T-helper 2 cell treated with Interferon-gamma antibody and Interleukin-4, amounts not matched to agents 5 μg/mL and 100 μg/mL, for 36 hours (primary cell): ENCODE results near the gene GC.
"Not testable (repeated sequence)": the region's sequence is repeated elsewhere in the genome, so short reads cannot be mapped to it uniquely, and the experiment has no call there.

Source experiments
- DNase-seq: peaks from one replicate; pipeline ENCODE4 v3.0.0; 2021; ENCODE audit warnings: low spot score
- H3K27ac Mint-ChIP-seq: one replicate; pipeline ENCODE4 v1.8.0; 2021; ENCODE audit warnings: mild to moderate bottlenecking, mixed read lengths
- H3K27me3 Mint-ChIP-seq: one replicate; pipeline ENCODE4 v1.8.0; 2021; ENCODE audit warnings: low read depth, mixed read lengths
- H3K36me3 Mint-ChIP-seq: one replicate; pipeline ENCODE4 v1.8.0; 2021; ENCODE audit warnings: low read depth, mixed read lengths
- H3K4me1 Mint-ChIP-seq: one replicate; pipeline ENCODE4 v1.8.0; 2021; ENCODE audit warnings: low read depth, mixed read lengths
- H3K4me3 Mint-ChIP-seq: one replicate; pipeline ENCODE4 v1.8.0; 2022; ENCODE audit warnings: mild to moderate bottlenecking, moderate library complexity, mixed read lengths
- H3K9me3 Mint-ChIP-seq: one replicate; pipeline ENCODE4 v1.8.0; 2021; ENCODE audit warnings: mixed read lengths

Gene GC, protein sequence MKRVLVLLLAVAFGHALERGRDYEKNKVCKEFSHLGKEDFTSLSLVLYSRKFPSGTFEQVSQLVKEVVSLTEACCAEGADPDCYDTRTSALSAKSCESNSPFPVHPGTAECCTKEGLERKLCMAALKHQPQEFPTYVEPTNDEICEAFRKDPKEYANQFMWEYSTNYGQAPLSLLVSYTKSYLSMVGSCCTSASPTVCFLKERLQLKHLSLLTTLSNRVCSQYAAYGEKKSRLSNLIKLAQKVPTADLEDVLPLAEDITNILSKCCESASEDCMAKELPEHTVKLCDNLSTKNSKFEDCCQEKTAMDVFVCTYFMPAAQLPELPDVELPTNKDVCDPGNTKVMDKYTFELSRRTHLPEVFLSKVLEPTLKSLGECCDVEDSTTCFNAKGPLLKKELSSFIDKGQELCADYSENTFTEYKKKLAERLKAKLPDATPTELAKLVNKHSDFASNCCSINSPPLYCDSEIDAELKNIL

DNA sequence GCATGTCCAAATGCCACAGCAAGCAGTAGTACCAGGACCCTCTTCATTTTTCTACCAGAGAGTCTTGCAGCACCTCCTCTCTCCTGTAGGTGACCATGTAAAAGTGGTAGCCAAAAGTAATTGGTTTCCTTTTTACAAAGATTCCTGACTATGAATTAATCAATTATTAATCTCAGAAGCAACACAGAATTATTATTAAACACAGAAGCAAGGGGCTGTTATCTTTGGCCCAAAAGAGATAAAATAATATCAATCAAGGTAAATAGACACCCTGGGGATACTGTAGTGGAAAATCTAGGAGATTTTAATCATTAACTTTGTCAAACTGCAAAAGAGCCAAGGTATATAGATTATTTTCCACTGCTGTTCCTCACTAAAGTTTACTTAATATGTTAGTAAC, at the start of gene GC:
GC (minus strand) TSS at position 108 of the 400 bp plus-strand sequence; CDS start at position 47, 61 bp downstream.
- H3K9me3 Mint-ChIP-seq = no peaks in the 10 kb centered on the region
- no peaks in the 10 kb centered on the region for H3K36me3 Mint-ChIP-seq
- H3K4me1 Mint-ChIP-seq = no peaks in the 10 kb centered on the region

DNA sequence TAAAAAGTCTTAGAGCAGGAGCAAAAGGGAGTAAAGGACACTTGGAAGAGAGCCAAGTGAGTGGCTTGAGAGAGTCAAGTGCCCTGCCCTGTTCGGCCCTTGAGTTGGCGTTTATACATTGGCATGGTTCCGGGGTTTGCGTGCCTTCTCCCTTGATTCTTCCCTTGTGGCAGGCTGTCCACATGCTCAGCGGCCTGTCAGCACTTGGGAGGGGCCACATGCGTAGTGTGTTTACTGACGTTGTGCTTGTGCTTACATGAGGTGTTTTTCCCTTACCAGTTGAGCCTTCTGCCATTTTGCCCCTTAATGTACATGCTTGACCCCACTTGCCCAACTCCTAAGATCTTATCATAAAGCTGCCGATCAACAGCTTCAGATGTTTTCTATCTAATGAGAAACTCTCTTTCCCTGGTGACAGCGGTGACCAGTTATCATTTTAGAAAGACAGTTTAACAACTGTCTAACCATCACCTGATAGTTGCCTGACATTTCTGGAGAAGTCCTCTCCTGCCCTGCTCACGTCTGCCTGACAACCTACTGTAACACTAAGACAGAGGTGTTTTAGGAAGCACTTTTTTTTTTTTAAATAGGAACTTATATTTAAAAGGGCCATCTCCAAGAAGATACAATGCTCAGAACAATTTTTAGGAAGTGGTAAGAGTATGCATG, 49.5 kb upstream of the GC start:
- Mint-ChIP-seq H3K27ac (no peak overlapping the region), H3K9me3 (no peaks in the 10 kb centered on the region), H3K4me1 (no peaks in the 10 kb centered on the region), H3K4me3 (no peak overlapping the region), H3K27me3 (no peaks in the 10 kb centered on the region), H3K36me3 (no peaks in the 10 kb centered on the region)
- DNase-seq = no peak

More for the DNA sequence above, at the start of gene GC:
- DNase-seq = no peak
- Mint-ChIP-seq H3K27me3 (no peaks in the 10 kb centered on the region), H3K27ac (no peak within 1 kb of the TSS), H3K4me3 (no peak within 1 kb of the TSS)

DNA sequence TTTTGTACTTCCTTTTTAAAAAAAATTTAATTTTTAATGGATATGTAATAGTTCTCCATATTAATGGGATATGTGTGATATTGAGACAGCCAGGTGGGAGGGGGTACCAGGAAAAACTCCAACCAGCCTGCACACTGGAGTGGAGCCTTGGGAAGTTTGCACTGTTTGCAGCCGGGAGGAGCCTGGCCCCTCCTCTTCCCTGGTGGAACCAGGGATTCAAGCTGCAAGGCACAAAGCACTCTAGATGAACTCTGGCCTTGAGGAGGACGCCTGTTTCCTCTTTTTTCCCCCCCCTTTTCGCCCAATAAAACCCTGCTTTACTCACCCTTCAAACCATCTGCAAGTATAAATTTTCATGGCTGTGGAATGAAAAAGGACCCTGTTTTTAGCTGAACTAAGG, 48.2 kb upstream of the GC start:
- no peak for DNase-seq
- Mint-ChIP-seq H3K36me3 (no peaks in the 10 kb centered on the region), H3K9me3 (no peaks in the 10 kb centered on the region), H3K4me3 (no peak overlapping the region), H3K27ac (no peak overlapping the region), H3K4me1 (no peaks in the 10 kb centered on the region), H3K27me3 (no peaks in the 10 kb centered on the region)

DNA sequence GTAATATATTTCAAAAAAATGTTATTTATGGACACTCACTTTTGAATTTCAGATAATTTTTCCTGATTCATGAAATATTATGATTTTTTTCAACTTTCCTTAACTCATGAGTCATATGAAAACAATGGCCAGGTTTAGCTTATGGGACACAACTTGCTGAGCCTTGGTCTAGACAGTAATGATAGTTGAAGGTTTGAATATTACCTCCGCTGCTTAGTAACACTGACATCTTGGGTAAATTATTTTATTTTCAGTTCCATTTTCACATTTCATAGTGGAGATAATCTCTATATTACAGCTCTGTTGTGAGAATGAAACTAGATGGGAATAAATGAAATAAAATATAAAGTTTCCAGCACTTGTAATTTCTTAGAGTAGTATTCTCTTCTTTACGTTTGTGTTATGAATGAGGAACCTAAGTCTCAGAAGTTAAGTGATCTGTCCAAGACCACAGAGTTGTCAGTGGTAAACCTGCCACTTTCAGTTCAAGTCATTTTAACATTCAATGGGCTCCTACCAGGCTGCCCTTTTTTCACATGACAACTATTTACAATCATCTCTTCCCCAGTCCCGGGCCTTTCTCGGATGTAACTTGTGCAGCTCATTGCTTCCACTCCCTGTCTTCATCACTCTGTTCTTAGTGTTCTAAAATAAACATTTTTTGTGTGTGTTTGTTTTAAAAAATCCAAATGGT, 46.8 kb upstream of the GC start:
- Mint-ChIP-seq H3K27ac (no peak overlapping the region), H3K27me3 (no peaks in the 10 kb centered on the region), H3K4me1 (no peaks in the 10 kb centered on the region), H3K4me3 (no peak overlapping the region), H3K9me3 (no peaks in the 10 kb centered on the region), H3K36me3 (no peaks in the 10 kb centered on the region)
- no peak for DNase-seq

DNA sequence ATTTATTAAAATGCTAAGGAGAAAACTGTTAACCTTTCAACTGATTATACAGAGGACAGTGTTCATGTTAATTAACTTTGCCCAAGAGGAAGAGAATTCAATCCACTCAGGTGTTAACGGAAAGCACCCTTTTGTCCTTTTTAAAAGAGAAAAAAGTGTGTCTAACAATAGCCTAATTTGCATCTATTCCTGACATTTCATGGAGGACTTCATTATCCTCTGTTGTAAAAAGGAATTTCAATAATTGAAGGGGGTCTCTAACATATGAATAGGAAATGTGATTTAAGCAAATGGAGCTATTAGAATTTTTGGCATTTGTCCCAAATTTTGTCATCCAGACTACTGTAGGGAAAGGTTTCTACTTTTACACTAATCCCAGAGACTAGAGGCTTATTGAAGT, 44.6 kb upstream of the GC start:
- no peak overlapping the region for H3K27ac Mint-ChIP-seq

DNA sequence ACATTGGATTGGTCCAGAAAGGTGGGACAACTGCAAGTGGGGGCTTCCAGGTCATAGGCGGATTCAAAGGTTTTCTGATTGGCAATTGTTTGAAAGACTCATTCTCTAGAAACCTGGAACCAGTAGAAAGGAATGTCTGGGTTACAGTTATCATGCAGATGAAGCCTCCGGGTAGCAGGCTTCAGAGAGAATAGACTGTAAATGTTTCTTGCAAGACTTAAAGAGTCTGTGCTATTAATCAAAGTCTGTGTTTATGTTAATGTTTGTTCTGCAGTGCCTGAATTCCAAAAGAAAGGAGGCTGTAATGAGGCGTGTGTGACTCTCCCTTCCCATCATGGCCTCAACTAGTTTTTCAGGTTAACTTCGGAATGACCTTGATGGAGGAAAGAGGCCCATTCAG, 43.9 kb upstream of the GC start:
- Mint-ChIP-seq H3K9me3 (no peaks in the 10 kb centered on the region), H3K27ac (no peak overlapping the region), H3K27me3 (no peaks in the 10 kb centered on the region), H3K36me3 (no peaks in the 10 kb centered on the region), H3K4me3 (no peak overlapping the region), H3K4me1 (no peaks in the 10 kb centered on the region)
- no peak for DNase-seq

More for the DNA sequence above, 44.6 kb upstream of the GC start:
- no peak overlapping the region for H3K4me3 Mint-ChIP-seq
- no peaks in the 10 kb centered on the region for H3K36me3 Mint-ChIP-seq
- H3K4me1 Mint-ChIP-seq = no peaks in the 10 kb centered on the region
- DNase-seq = no peak
- H3K9me3 Mint-ChIP-seq = no peaks in the 10 kb centered on the region
- H3K27me3 Mint-ChIP-seq = no peaks in the 10 kb centered on the region

DNA sequence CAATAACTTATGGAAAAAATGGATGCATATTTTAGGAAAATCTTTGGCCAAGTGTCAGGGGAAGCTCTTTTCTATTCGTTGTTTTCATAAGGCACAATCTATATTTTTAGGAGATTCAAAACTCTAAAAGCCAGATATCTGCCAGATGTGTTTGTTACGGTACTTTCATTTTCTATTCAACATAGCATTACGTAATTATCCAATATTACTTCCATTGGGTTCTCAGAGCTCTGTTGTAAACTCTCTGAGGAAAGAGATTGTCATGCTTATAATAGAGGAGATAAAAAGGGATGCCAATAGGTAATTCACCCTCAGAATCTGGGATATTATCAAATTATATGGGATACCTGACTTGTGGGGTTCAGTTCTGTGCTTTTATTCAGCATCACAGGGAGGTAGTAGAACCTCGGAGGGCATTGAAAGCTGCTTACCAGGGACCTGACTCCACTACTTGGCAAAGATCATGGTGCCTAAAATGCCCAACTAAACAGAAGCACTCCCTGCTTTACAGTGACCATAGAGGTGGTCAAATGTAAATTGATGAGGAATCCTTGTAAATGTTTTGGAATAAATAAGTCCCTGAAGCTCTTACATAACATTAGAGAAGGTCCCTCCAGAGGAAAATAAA, 32.9 kb upstream of the GC start:
- H3K36me3 Mint-ChIP-seq = no peaks in the 10 kb centered on the region
- no peaks in the 10 kb centered on the region for H3K9me3 Mint-ChIP-seq
- H3K27ac Mint-ChIP-seq = no peak overlapping the region
- no peaks in the 10 kb centered on the region for H3K27me3 Mint-ChIP-seq
- no peak for DNase-seq
- H3K4me3 Mint-ChIP-seq = no peak overlapping the region
- no peaks in the 10 kb centered on the region for H3K4me1 Mint-ChIP-seq

DNA sequence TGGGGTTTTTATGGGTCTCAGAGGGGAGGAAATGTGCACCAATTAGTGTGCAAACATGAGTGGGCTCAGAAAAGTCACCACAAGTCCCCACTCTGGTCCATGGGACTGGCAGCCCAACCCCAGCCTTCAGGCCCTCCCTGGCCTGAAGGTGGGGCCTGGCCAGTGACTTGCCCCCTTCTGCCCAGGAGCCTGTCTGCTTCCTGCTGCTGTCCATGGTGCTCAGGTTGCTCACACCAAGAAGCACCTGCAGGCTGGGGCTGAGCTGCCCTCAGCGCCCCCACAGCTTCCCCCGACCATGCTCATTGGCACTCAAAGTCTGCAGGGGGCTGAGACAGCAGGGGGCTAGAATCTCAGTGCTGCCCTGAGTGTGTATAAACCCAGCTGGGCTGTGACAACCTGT, 30.6 kb upstream of the GC start:
- H3K27ac Mint-ChIP-seq = no peak overlapping the region
- no peak overlapping the region for H3K4me3 Mint-ChIP-seq
- no peak for DNase-seq
- H3K27me3 Mint-ChIP-seq = no peaks in the 10 kb centered on the region
- H3K9me3 Mint-ChIP-seq = no peaks in the 10 kb centered on the region
- no peaks in the 10 kb centered on the region for H3K36me3 Mint-ChIP-seq
- H3K4me1 Mint-ChIP-seq = no peaks in the 10 kb centered on the region

DNA sequence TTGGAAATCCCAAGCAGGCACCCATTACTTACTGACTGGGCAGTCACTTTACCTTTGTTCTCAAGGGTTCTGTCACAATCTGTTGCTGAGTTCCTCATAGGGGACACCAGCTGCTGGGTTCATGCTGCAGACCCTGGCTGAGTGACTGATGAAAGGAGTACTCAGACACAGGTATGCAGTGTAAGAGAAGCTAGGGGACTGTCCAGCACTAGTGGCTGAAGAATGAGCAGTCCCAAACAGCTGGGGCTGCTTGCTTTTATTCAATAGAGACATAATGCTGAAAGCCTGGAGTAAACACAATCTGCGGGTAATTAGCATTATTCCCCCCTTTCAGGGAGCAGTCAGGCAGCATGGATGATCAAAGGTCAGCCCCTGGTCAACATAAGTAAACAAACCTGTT, 25.9 kb upstream of the GC start:
- not testable (repeated sequence) for H3K4me1 Mint-ChIP-seq, H3K27me3 Mint-ChIP-seq, H3K27ac Mint-ChIP-seq, H3K9me3 Mint-ChIP-seq, H3K4me3 Mint-ChIP-seq, H3K36me3 Mint-ChIP-seq, DNase-seq

DNA sequence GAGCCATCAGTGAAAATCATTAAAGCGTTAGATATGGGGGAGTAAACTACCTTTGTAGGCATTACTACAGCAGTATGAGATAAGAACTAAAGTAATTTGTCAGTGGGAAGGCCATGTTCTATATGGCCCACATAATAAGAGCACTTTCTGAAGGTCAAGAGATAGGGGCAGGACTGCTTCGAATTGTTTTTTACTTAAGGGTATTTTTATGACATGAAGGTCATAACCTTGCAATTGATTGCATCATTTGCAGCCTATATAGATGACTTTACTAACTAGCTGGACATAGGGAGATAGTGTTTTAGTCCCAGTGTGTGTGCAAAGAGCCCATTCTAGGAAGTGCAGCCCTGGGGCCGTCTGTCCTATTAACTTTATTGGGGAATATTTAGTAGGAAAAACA, 23.6 kb upstream of the GC start:
- Mint-ChIP-seq H3K4me3 (no peak overlapping the region), H3K27ac (no peak overlapping the region)

DNA sequence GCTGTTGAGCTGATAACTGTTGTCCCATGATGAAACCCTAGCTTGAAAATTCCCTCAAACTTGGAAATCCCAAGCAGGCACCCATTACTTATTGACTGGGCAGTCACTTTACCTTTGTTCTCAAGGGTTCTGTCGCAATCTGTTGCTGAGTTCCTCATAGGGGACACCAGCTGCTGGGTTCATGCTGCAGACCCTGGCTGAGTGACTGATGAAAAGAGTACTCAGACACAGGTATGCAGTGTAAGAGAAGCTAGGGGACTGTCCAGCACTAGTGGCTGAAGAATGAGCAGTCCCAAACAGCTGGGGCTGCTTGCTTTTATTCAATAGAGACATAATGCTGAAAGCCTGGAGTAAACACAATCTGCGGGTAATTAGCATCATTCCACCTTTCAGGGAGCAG, 21.4 kb upstream of the GC start:
- not testable (repeated sequence) for H3K4me3 Mint-ChIP-seq, H3K27ac Mint-ChIP-seq, H3K4me1 Mint-ChIP-seq, H3K9me3 Mint-ChIP-seq, H3K27me3 Mint-ChIP-seq, H3K36me3 Mint-ChIP-seq, DNase-seq

More for the DNA sequence above, 23.6 kb upstream of the GC start:
- no peaks in the 10 kb centered on the region for H3K27me3 Mint-ChIP-seq
- H3K36me3 Mint-ChIP-seq = no peaks in the 10 kb centered on the region
- H3K9me3 Mint-ChIP-seq = no peaks in the 10 kb centered on the region
- H3K4me1 Mint-ChIP-seq = no peaks in the 10 kb centered on the region
- no peak for DNase-seq

DNA sequence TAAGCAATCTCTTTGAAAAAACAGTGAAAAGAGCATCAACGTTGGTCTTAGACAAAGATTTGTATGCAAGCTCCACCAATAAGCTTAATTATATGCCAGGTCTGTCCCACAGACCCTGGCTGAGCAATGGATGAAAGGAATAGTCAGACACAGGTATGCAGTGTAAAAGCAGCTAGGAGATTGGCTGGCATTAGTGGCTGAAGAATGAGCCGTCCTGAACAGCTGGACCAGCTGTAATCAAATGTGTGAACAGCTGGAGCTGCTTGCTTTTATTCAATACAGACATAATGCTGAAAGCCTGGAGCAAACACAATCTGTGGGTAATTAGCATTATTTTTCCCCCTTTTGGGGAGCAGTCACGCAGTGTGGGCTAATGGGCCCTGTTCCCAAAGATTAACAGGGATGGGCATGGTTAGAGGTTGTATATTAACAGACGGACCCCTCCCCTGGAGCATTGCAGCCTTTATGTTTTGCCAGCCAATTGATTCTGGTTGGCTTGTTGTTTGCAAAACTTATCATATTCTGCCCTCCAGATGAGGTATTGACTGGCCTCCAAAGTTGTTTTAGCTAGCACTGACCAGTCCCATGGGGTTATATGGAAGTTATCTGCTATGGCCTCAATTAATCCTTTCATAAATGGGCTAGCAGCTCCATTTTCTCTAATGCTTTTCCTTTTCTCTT, 20.3 kb upstream of the GC start:
- not testable (repeated sequence) for H3K27me3 Mint-ChIP-seq, H3K36me3 Mint-ChIP-seq, H3K4me1 Mint-ChIP-seq, DNase-seq, H3K4me3 Mint-ChIP-seq, H3K27ac Mint-ChIP-seq, H3K9me3 Mint-ChIP-seq

DNA sequence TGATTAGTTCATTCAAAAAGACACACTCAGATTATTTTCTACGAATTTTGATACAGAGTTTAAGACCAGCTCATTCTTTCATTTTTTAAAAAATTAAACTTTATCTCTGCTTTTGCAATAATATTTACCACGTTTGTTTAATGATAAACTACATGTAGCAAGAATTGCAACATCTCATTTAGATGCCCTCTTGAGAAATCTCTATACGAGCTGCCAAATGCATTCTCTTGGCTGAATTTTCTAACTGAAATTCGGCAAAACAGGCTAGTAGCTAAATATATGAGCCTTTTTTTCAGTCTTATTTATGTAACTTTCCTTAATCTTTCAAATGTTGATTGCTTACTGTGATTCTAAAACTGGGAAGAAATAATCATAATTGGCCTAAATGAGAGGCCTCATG, 2.1 kb upstream of the GC start:
- H3K36me3 Mint-ChIP-seq = no peaks in the 10 kb centered on the region
- no peak overlapping the region for H3K27ac Mint-ChIP-seq
- H3K4me3 Mint-ChIP-seq = no peak overlapping the region
- no peak for DNase-seq
- no peaks in the 10 kb centered on the region for H3K27me3 Mint-ChIP-seq
- H3K4me1 Mint-ChIP-seq = no peaks in the 10 kb centered on the region
- H3K9me3 Mint-ChIP-seq = no peaks in the 10 kb centered on the region
